GM18526 (cell line): Measurements from ENCODE around the gene CXCL13.

Source experiments
- POLR2A ChIP-seq: IDR thresholded peaks from 3 replicates; pipeline ENCODE4 v1.6.1; 2011; ENCODE audit not compliant: insufficient read length; ENCODE audit errors: extremely low read depth

Gene CXCL13

GRCh38 chr4:77600521-77601451 lies 4.8 kb upstream of the CXCL13 start:
- no peak for TF ChIP-seq POLR2A

- no peak for TF ChIP-seq POLR2A
Measured at GRCh38 chr4:77601614-77602187, 3.9 kb upstream of the CXCL13 start.

- TF ChIP-seq POLR2A, result no peak
Measured at GRCh38 chr4:77613267-77613666, 7.6 kb downstream of the CXCL13 start.

GRCh38 chr4:77615153-77615552 lies 9.5 kb downstream of the CXCL13 start:
- TF ChIP-seq POLR2A, result no peak

GRCh38 chr4:77617203-77617602 lies 11.6 kb downstream of the CXCL13 start:
- TF ChIP-seq POLR2A, result no peak

- no peak for TF ChIP-seq POLR2A
Measured at GRCh38 chr4:77618383-77619241, 13.0 kb downstream of the CXCL13 start.

GRCh38 chr4:77619408-77619807 lies 13.8 kb downstream of the CXCL13 start:
- TF ChIP-seq POLR2A, result no peak

- TF ChIP-seq POLR2A, result no peak
Measured at GRCh38 chr4:77621254-77621653, 15.6 kb downstream of the CXCL13 start.

- no peak for TF ChIP-seq POLR2A
Measured at GRCh38 chr4:77623091-77623490, 17.5 kb downstream of the CXCL13 start.

- TF ChIP-seq POLR2A, result no peak
Measured at GRCh38 chr4:77624213-77624612, 18.6 kb downstream of the CXCL13 start.

GRCh38 chr4:77625485-77625884 lies 19.9 kb downstream of the CXCL13 start:
- TF ChIP-seq POLR2A, result no peak

GRCh38 chr4:77629885-77630284 lies 24.3 kb downstream of the CXCL13 start:
- TF ChIP-seq POLR2A, result no peak

- no peak for TF ChIP-seq POLR2A
Measured at GRCh38 chr4:77631276-77631675, 25.7 kb downstream of the CXCL13 start.

GRCh38 chr4:77634132-77634785 lies 28.6 kb downstream of the CXCL13 start:
- no peak for TF ChIP-seq POLR2A

GRCh38 chr4:77635246-77635645 lies 29.6 kb downstream of the CXCL13 start:
- no peak for TF ChIP-seq POLR2A
